SH-SY5Y (cell line): ENCODE measurements around the gene NUPR1.

Experiments
- GATA2 ChIP-seq: IDR thresholded peaks from 2 replicates; pipeline ENCODE4 v1.6.1; 2011; ENCODE audit warnings: mild to moderate bottlenecking, low read depth, low read length
- GATA3 ChIP-seq: IDR thresholded peaks from 2 replicates; pipeline ENCODE4 v1.6.1; 2011; ENCODE audit warnings: low read depth, mild to moderate bottlenecking, low read length, moderate library complexity

DNA sequence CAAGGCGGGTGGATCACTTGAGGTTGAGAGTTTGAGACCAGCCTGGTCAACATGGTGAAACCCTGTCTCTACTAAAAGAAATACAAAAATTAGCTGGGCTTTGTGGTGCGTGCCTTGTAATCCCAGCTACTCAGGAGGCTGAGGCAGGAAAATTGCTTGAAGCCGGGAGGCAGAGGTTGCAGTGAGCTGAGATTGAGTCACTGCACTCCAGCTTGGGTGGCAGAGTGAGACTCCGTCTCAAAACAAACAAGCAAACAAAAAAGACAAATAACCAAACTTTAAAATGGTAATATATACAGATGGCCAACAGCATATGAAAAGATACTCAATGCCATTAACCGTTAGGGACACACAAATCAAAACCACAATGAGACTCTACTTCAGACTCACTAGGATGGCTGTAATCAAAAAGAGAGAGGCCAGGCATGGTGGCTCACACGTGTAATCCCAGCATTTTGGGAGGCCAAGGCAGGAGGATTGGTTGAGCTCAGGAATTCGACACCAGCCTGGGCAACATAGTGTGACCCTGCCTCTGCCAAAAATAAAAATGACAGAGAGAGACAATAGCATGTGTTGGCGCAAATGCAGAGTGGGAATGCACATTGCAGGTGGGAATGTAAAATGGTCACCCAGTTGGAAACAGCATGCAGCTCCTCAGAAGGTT lies 36.8 kb upstream of the NUPR1 start:
- TF ChIP-seq GATA2: no peak
- TF ChIP-seq GATA3: no peak
